Measurements from ENCODE around the gene CNKSR1. TPM values are rescaled to one million over a fixed set of nuclear protein-coding genes. Genes with fewer than 3 reads are reported as not detected.

The CNKSR1 gene, protein sequence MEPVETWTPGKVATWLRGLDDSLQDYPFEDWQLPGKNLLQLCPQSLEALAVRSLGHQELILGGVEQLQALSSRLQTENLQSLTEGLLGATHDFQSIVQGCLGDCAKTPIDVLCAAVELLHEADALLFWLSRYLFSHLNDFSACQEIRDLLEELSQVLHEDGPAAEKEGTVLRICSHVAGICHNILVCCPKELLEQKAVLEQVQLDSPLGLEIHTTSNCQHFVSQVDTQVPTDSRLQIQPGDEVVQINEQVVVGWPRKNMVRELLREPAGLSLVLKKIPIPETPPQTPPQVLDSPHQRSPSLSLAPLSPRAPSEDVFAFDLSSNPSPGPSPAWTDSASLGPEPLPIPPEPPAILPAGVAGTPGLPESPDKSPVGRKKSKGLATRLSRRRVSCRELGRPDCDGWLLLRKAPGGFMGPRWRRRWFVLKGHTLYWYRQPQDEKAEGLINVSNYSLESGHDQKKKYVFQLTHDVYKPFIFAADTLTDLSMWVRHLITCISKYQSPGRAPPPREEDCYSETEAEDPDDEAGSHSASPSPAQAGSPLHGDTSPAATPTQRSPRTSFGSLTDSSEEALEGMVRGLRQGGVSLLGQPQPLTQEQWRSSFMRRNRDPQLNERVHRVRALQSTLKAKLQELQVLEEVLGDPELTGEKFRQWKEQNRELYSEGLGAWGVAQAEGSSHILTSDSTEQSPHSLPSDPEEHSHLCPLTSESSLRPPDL
- 0.30 TPM in 1 of 2 replicates, not detected in the other for total RNA-seq

GRCh38 chr1:26177182-26177684 is at the start of gene CNKSR1:
Gene CNKSR1 (plus strand): TSS chr1:26177491. CDS start chr1:26177548, 57 bp downstream.

GRCh38 chr1:26158908-26159742 is 18.2 kb upstream of the CNKSR1 start, which contains the start of gene FAM110D:
Gene FAM110D (plus strand): TSS chr1:26159079. CDS start chr1:26161292, 2,213 bp downstream.

DNA sequence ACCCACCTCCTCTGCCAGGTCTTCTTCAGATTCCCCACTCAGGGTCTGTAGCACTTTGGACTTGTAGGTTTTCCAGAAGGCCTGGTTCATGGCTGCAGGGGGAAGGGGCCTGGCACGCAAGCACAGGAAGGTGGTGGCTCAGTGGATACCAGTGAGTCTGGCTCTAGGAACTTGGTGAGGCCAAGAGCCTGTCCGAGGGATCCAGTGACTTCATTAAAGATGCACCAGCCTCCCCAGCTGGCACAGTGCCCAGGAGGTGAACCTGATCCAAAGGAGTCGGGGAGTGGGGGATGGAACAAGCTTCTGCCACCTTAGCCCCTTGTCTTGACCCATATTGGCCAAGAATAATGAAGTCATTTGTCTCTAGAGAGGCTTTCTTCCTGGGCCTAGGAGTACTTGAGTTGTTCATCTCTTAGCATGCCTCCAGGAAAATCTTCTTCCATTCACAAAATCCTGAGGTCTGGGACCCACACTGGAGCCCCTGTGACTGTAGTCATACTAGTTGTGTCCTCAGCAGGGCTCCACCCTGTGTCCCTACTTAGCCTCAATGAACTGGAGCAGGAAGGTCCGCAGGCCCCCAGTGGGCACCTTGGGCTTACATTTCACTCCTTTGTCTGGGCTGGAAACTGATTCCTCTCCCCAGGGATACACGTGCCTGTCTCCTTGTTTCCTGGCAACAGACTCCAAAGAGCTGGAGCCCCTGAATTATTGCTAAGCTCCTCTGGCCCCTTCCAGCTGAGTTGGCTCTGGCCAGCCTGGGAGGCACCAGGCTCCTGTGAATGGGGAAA is 8.7 kb upstream of the CNKSR1 start, which contains the start of gene C1orf232:
Gene C1orf232 (minus strand): TSS at position 554 of the 788 bp plus-strand sequence. CDS start 464 bp downstream, at position 90.

GRCh38 chr1:26169669-26170471 is 7.4 kb upstream of the CNKSR1 start, which contains the start of gene ZNF593:
Gene ZNF593 (plus strand): TSS chr1:26169908. CDS start chr1:26169984, 76 bp downstream.

DNA sequence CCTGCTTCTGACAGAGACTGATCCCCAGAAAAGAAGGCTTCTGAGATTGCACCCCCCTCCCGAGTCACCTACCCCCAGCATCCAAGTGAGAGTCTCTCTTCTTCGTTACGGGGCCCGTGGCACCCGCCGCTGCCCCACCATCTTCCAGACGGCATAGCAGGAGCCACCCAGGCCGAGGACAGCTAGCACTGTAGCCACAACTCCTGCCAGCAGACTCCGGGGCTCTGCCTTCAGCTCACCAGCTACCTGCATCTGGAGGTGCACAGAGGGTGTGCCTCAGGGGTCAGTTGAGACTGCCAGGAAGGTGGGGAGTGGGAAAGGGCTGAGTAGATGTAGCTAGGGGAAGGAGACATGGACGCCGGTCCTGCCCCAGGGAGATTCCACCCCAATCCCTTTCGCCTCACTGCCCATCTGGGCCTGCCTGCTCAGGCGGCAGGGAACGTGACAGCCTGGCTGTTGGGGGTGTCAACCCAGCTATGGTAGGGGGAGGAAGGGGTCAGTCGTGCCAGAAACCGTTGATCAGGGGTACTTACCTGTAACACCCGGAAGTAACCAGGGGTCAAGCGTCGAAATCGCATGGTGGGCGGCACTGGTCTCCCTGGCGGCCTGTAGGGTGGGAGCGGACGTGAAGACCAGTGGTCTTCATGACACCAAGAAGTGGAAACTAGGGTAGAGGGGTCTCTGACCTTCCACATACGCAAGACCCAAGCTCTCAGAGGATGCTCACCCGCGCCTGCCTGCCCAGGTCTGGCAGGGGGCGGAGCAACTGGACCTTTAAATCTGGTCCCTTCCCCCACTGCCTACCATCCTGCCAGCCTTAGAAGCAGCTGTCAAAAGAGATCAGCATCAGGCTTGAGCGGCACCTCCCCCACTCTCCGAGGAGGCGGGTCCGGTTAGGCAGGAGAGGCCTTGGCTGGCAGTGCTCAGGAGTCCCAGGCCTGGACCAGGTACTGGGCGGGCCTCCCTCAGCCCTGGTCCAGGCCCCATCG is 5.9 kb upstream of the CNKSR1 start, which contains the start of gene ZNF593OS:
Gene ZNF593OS (minus strand): TSS at position 749 of the 989 bp plus-strand sequence. CDS start 171 bp downstream, at position 578.

GRCh38 chr1:26190373-26190987 is 13.2 kb downstream of the CNKSR1 start, which contains the start of gene CATSPER4:
Gene CATSPER4 (plus strand): TSS chr1:26190602. CDS start chr1:26190628, 26 bp downstream.

GRCh38 chr1:26233903-26234643 is 56.8 kb downstream of the CNKSR1 start, which contains the start of gene CEP85:
Gene CEP85 (plus strand): TSS chr1:26234200. CDS start chr1:26239784, 5,584 bp downstream.

Other genes with a start within 250 kb of the CNKSR1 start
- 5.8 and 7.0 TPM in 2 replicates for gene PAFAH2, start 179.4 kb upstream of the CNKSR1 start, total RNA-seq
- under 0.01 TPM in 1 of 2 replicates, not detected in the other for gene EXTL1, start 155.7 kb upstream of the CNKSR1 start, total RNA-seq
- gene SLC30A2, start 131.4 kb upstream of the CNKSR1 start, total RNA-seq: not detected in 2 replicates
- not detected in 2 replicates for gene TRIM63, start 109.9 kb upstream of the CNKSR1 start, total RNA-seq
- 4.5 and 7.4 TPM in 2 replicates for gene PDIK1L, start 65.7 kb upstream of the CNKSR1 start, total RNA-seq
- gene FAM110D, start 18.4 kb upstream of the CNKSR1 start, total RNA-seq: 2.1 and 3.9 TPM in 2 replicates
- not detected in 2 replicates for gene C1orf232, start 8.5 kb upstream of the CNKSR1 start, total RNA-seq
- gene ZNF593, start 7.6 kb upstream of the CNKSR1 start, total RNA-seq: 19.9 and 36.4 TPM in 2 replicates
- not detected in 2 replicates for gene ZNF593OS, start 5.7 kb upstream of the CNKSR1 start, total RNA-seq
- not detected in 2 replicates for gene CATSPER4, start 13.1 kb downstream of the CNKSR1 start, total RNA-seq
- gene CEP85, start 56.7 kb downstream of the CNKSR1 start, total RNA-seq: 8.8 and 14.7 TPM in 2 replicates
- 10.1 and 19.0 TPM in 2 replicates for gene SH3BGRL3, start 102.6 kb downstream of the CNKSR1 start, total RNA-seq
- 3.2 and 3.3 TPM in 2 replicates for gene UBXN11, start 129.1 kb downstream of the CNKSR1 start, total RNA-seq
- not detected in 2 replicates for gene CD52, start 140.5 kb downstream of the CNKSR1 start, total RNA-seq
- under 0.01 TPM in 1 of 2 replicates, not detected in the other for gene CRYBG2, start 176.6 kb downstream of the CNKSR1 start, total RNA-seq
- not detected in 2 replicates for gene ZNF683, start 195.3 kb downstream of the CNKSR1 start, total RNA-seq
- gene LIN28A, start 233.3 kb downstream of the CNKSR1 start, total RNA-seq: not detected in 2 replicates